Hepatocyte (in vitro differentiated cells): ENCODE measurements around the gene UBE2L3. TPM values are rescaled to one million over a fixed set of nuclear protein-coding genes. Genes with fewer than 3 reads are reported as not detected.
"Not testable (repeated sequence)": the region's sequence is repeated elsewhere in the genome, so short reads cannot be mapped to it uniquely, and the experiment has no call there.

Experiments used
- DNase-seq: peaks from one replicate; pipeline ENCODE4 v3.0.0-alpha.2; 2016; ENCODE audit warnings: low spot score
- H2AFZ ChIP-seq: fragments of 200-600 bp; sonication (generic); 2 replicates; pipeline ENCODE4 v1.6.0; 2016; ENCODE audit warnings: antibody characterized with exemption, mild to moderate bottlenecking
- H3K27ac ChIP-seq: fragments of 200-600 bp; sonication (generic); 2 replicates; pipeline ENCODE4 v1.5.1; 2016; ENCODE audit warnings: mild to moderate bottlenecking
- H3K27me3 ChIP-seq: fragments of 200-600 bp; sonication (generic); 2 replicates; pipeline ENCODE4 v1.6.1; 2016
- H3K36me3 ChIP-seq: fragments of 200-600 bp; sonication (generic); replicated peaks from 2 replicates; pipeline ENCODE4 v1.5.1; 2016; ENCODE audit warnings: low read depth; ENCODE audit not compliant: insufficient read depth
- H3K4me1 ChIP-seq: fragments of 200-600 bp; sonication (generic); 2 replicates; pipeline ENCODE4 v1.5.1; 2016; ENCODE audit warnings: mild to moderate bottlenecking, moderate library complexity; ENCODE audit not compliant: insufficient read depth
- H3K4me2 ChIP-seq: fragments of 200-600 bp; sonication (generic); 2 replicates; pipeline ENCODE4 v1.6.0; 2016
- H3K4me3 ChIP-seq: fragments of 200-600 bp; sonication (generic); 2 replicates; pipeline ENCODE4 v1.5.1; 2016; ENCODE audit warnings: mild to moderate bottlenecking
- H3K79me2 ChIP-seq: fragments of 200-600 bp; sonication (generic); 2 replicates; pipeline ENCODE4 v1.6.0; 2017; ENCODE audit warnings: mild to moderate bottlenecking
- H3K9me2 ChIP-seq: fragments of 200-600 bp; sonication (generic); replicated peaks from 2 replicates; pipeline ENCODE4 v1.6.0; 2017; ENCODE audit warnings: mild to moderate bottlenecking; ENCODE audit not compliant: insufficient read depth
- H3K9me3 ChIP-seq: fragments of 200-600 bp; sonication (generic); 2 replicates; pipeline ENCODE4 v1.5.1; 2016; ENCODE audit warnings: low read depth, mild to moderate bottlenecking
- H4K20me1 ChIP-seq: fragments of 200-600 bp; sonication (generic); 2 replicates; pipeline ENCODE4 v1.6.0; 2016; ENCODE audit warnings: mild to moderate bottlenecking; ENCODE audit not compliant: insufficient read depth, poor library complexity, severe bottlenecking
- EZH2 ChIP-seq: fragments of 200-600 bp; sonication (generic); IDR thresholded peaks from 2 replicates; pipeline ENCODE4 v1.6.1; 2016; ENCODE audit warnings: antibody characterized with exemption, mild to moderate bottlenecking, borderline replicate concordance
- EZH2phosphoT487 ChIP-seq: fragments of 200-600 bp; sonication (generic); IDR thresholded peaks from one replicate; pipeline ENCODE4 v1.6.1; 2018; ENCODE audit warnings: antibody characterized with exemption, mild to moderate bottlenecking, low read depth, moderate library complexity; ENCODE audit not compliant: unreplicated experiment, severe bottlenecking
- WGBS: methylation state at CpG from one replicate; pipeline ENCODE4 v1.1.6; 2016; ENCODE audit warnings: low lambda C conversion rate; ENCODE audit errors: missing lambda C conversion rate; 5-methylcytosine and 5-hydroxymethylcytosine counted together
- polyA plus RNA-seq: library from polyadenylated mRNA; unstranded; fragments of >200 nt; fragmentation: Nextera tagmentation; extraction: Ambion mirVana; gene quantifications from 2 replicates; pipeline ENCODE4 v1.2.1, GENCODE V29; 2016
- total RNA-seq: library from RNA; depleted of rRNA; stranded (reverse); fragments of >200 nt; gene quantifications from 2 replicates; pipeline ENCODE4 v1.2.3, GENCODE V29; 2014
- TF ChIP-seq, protein P1 (sequence below): fragments of 200-600 bp; sonication (generic); IDR thresholded peaks from 2 replicates; pipeline ENCODE4 v1.5.1; 2016; ENCODE audit warnings: antibody characterized with exemption, mild to moderate bottlenecking; ENCODE audit not compliant: poor library complexity

UBE2L3 gene
- total and polyA plus RNA-seq, 2 experiments from 2014 or later, result 49.3 to 91.0 TPM

DNA sequence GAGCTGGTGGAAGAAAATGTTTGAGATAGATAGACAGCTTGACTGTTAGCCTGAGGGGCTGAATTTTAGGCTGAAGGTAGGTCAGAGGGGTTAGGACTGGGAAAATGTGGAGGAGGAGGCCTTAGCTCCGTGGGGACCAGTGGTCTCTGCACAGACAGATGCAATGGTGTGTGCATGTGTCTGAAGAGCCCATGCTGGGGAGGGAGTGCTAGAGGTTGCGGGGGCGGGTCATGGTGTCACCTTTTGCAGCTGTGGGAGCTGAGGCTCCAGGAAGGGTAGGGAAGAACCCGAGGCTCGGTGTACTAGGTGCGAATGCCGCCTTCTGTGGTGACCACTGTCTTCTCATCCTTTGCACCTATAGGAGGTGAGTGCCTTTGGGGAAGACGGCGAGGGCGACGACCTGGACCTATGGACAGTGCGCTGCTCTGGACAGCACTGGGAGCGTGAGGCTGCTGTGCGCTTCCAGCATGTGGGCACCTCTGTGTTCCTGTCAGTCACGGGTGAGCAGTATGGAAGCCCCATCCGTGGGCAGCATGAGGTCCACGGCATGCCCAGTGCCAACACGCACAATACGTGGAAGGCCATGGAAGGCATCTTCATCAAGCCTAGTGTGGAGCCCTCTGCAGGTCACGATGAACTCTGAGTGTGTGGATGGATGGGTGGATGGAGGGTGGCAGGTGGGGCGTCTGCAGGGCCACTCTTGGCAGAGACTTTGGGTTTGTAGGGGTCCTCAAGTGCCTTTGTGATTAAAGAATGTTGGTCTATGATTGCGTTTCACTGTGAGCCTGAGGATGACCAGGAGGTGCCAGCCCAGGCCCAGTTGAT, 76.2 kb downstream of the UBE2L3 start:
- Histone ChIP-seq H3K4me1 (peaks cover 5% of the 10 kb centered on the region), H3K27ac (no peak overlapping the region), H3K4me3 (no peak overlapping the region), H2AFZ (no peak overlapping the region), H3K4me2 (peak overlapping the region; percentile 93), H3K79me2 (peaks cover 3% of the 10 kb centered on the region), H3K27me3 (no peaks in the 10 kb centered on the region), H3K9me2 (no peaks in the 10 kb centered on the region), H3K36me3 (no peaks in the 10 kb centered on the region), H4K20me1 (peaks cover 4% of the 10 kb centered on the region), H3K9me3 (no peaks in the 10 kb centered on the region)
- no peak for TF ChIP-seq EZH2
- TF ChIP-seq, protein P1, sequence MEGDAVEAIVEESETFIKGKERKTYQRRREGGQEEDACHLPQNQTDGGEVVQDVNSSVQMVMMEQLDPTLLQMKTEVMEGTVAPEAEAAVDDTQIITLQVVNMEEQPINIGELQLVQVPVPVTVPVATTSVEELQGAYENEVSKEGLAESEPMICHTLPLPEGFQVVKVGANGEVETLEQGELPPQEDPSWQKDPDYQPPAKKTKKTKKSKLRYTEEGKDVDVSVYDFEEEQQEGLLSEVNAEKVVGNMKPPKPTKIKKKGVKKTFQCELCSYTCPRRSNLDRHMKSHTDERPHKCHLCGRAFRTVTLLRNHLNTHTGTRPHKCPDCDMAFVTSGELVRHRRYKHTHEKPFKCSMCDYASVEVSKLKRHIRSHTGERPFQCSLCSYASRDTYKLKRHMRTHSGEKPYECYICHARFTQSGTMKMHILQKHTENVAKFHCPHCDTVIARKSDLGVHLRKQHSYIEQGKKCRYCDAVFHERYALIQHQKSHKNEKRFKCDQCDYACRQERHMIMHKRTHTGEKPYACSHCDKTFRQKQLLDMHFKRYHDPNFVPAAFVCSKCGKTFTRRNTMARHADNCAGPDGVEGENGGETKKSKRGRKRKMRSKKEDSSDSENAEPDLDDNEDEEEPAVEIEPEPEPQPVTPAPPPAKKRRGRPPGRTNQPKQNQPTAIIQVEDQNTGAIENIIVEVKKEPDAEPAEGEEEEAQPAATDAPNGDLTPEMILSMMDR, result peak; percentile 12
- DNase-seq, result no peak
- 96% methylated on average over 22 of the region's 22 CpGs for WGBS

DNA sequence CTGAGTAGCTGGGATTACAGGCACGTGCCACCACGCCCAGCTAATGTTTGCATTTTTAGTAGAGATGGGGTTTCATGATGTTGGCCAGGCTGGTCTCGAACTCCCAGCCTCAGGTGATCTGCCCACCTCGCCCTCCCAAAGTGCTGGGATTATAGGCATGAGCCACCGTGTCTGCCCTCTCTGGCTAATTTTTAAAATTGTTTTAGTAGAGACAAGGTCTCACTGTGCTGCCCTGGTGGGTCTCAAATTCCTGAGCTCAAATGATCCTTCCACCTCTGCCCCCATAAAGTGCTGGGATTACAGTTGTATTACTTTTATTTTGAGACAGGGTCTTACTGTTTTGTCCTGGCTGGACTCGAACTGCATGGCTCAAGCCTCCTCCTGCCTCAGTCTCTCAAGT, 78.0 kb downstream of the UBE2L3 start:
- WGBS, result 89% methylated on average over 6 of the region's 6 CpGs
- not testable (repeated sequence) for H3K27ac ChIP-seq, H3K4me3 ChIP-seq, H3K36me3 ChIP-seq, DNase-seq, H3K27me3 ChIP-seq, H2AFZ ChIP-seq, H3K9me2 ChIP-seq, H4K20me1 ChIP-seq, H3K4me1 ChIP-seq, H3K9me3 ChIP-seq, H3K79me2 ChIP-seq, H3K4me2 ChIP-seq

DNA sequence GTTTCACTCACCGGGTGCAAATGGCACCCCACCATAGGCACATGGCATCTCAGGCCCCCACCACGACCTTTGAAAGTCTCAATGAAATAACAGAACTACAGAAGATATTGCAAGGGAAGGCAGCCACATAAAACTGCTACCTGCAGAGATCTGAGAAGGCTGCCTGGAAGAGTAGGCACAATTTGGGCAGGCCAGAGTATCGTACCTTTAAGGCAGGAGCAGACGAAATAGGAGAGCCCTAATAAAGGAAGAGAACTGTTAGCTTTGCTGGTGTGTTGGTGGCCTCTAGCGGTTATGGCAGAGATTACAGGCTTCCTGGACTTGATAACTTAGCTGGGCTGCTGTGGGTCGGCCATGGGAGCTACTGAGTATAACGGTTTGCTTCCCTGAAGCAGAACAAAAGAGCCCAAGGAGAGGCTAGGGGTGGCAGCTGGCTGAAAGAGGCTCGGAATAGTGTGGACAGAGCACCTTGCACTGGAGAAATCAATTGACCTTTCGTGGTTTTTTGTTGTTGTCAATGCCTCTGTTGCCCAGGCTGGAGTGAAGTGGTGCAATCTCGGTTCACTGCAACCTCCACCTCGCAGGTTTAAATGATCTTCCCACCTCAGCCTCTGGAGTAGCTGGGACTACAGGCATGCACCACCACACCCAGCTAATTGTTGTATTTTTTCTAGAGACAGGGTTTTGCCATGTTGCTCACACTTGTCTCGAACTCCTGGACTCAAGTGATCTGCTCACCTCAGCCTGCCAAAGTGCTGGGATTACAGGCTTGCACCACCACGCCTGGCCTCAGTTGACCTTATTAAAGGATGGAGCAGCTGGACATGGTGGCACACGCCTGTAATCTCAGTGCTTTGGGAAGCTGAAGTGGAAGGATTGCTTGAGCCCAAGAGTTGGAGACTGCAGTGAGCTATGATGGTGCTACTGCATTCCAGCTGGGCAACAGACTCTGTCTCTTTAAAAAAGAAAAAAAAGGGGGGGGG, 79.4 kb downstream of the UBE2L3 start:
- Histone ChIP-seq H4K20me1 (peaks cover 4% of the 10 kb centered on the region), H3K4me1 (peaks cover 11% of the 10 kb centered on the region), H3K27me3 (no peaks in the 10 kb centered on the region), H3K9me2 (no peaks in the 10 kb centered on the region), H3K27ac (no peak overlapping the region), H3K9me3 (no peaks in the 10 kb centered on the region), H2AFZ (no peak overlapping the region), H3K4me3 (no peak overlapping the region), H3K79me2 (peaks cover 3% of the 10 kb centered on the region), H3K36me3 (no peaks in the 10 kb centered on the region), H3K4me2 (no peak overlapping the region)
- WGBS, result 59% methylated on average over 14 of the region's 14 CpGs
- peak; percentile 89 for DNase-seq
- no peak for TF ChIP-seq EZH2phosphoT487
- TF ChIP-seq, protein P1, result peak; percentile 81

DNA sequence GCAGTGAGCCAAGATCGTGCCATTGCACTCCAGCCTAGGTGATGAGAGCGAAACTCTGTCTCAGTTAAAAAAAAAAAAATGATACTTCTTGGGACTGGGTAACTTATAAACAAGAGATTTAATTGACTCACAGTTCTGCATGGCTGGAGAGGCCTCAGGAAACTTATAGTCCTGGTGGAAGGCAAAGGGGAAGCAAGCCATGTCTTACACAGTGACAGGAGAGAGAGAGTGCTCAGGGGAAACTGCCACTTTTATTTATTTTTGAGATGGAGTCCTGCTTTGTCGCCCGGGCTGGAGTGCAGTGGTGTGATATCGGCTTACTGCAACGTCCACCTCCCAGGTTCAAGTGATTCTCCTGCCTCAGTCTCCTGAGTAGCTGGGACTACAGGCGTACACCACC, 82.8 kb downstream of the UBE2L3 start:
- Histone ChIP-seq H3K4me1 (peaks cover 17% of the 10 kb centered on the region), H4K20me1 (peaks cover 4% of the 10 kb centered on the region), H2AFZ (no peak overlapping the region), H3K4me3 (no peak overlapping the region), H3K9me2 (no peaks in the 10 kb centered on the region), H3K27ac (no peak overlapping the region), H3K4me2 (no peak overlapping the region), H3K27me3 (no peaks in the 10 kb centered on the region), H3K9me3 (no peaks in the 10 kb centered on the region), H3K36me3 (no peaks in the 10 kb centered on the region), H3K79me2 (peaks cover 3% of the 10 kb centered on the region)
- TF ChIP-seq, protein P1, result no peak
- TF ChIP-seq EZH2 (no peak), EZH2phosphoT487 (no peak)
- DNase-seq, result no peak
- WGBS, result 82% methylated on average over 7 of the region's 7 CpGs
